Choroid plexus epithelial cell (primary cell): Measurements from ENCODE around the gene ZFPM1.

Source experiments
- DNase-seq: peaks from one replicate; pipeline ENCODE4 v3.0.0-alpha.2; 2010; ENCODE audit warnings: low read depth
- H3K4me3 ChIP-seq: 2 replicates; pipeline ENCODE4 v1.5.1; 2011; ENCODE audit warnings: low read depth, mild to moderate bottlenecking, control low read depth, low read length, moderate library complexity
- TF ChIP-seq, protein P1 (sequence below): conservative IDR thresholded peaks from 2 replicates; pipeline ENCODE4 v1.5.1; 2011; ENCODE audit warnings: low read depth, mild to moderate bottlenecking, control low read depth, inconsistent platforms, low read length, moderate library complexity

ZFPM1 gene

DNA sequence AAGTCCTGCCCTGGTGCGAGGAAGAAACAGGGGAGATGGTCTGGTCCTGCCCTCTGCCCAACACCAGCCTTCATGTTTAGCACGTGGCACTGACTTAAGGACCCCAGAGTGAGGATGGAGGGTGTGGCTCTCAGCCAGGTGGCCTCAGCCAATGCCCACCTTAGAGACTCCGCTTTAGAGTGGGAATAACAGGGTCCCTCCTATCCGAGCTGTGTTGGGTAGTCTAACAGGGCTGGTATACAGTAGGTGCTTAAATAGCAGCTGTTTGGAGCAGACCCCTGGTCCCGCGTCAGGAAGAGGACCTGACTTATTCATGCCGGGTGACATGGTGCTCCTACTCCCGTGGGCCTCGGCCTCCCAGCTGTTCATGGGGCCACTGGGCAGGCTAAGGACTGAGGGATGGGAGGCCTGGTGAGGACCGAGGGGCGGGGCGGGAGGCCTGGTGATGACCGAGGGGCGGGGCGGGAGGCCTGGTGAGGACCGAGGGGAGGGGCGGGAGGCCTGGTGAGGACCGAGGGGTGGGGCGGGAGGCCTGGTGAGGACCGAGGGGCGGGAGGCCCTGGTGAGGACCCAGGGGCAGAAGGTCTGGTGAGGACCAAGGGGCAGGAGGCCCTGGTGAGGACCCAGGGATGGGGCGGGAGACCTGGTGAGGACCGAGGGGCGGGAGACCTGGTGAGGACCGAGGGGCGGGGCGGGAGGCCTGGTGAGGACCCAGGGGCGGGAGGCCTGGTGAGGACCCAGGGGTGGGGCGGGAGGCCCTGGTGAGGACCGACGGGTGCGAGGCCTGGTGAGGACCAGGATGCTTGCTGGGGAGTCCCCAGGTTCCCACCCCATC is 7.6 kb downstream of the ZFPM1 start:
- no peak overlapping the region for H3K4me3 ChIP-seq
- no peak for DNase-seq
- TF ChIP-seq, protein P1, sequence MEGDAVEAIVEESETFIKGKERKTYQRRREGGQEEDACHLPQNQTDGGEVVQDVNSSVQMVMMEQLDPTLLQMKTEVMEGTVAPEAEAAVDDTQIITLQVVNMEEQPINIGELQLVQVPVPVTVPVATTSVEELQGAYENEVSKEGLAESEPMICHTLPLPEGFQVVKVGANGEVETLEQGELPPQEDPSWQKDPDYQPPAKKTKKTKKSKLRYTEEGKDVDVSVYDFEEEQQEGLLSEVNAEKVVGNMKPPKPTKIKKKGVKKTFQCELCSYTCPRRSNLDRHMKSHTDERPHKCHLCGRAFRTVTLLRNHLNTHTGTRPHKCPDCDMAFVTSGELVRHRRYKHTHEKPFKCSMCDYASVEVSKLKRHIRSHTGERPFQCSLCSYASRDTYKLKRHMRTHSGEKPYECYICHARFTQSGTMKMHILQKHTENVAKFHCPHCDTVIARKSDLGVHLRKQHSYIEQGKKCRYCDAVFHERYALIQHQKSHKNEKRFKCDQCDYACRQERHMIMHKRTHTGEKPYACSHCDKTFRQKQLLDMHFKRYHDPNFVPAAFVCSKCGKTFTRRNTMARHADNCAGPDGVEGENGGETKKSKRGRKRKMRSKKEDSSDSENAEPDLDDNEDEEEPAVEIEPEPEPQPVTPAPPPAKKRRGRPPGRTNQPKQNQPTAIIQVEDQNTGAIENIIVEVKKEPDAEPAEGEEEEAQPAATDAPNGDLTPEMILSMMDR: no peak

DNA sequence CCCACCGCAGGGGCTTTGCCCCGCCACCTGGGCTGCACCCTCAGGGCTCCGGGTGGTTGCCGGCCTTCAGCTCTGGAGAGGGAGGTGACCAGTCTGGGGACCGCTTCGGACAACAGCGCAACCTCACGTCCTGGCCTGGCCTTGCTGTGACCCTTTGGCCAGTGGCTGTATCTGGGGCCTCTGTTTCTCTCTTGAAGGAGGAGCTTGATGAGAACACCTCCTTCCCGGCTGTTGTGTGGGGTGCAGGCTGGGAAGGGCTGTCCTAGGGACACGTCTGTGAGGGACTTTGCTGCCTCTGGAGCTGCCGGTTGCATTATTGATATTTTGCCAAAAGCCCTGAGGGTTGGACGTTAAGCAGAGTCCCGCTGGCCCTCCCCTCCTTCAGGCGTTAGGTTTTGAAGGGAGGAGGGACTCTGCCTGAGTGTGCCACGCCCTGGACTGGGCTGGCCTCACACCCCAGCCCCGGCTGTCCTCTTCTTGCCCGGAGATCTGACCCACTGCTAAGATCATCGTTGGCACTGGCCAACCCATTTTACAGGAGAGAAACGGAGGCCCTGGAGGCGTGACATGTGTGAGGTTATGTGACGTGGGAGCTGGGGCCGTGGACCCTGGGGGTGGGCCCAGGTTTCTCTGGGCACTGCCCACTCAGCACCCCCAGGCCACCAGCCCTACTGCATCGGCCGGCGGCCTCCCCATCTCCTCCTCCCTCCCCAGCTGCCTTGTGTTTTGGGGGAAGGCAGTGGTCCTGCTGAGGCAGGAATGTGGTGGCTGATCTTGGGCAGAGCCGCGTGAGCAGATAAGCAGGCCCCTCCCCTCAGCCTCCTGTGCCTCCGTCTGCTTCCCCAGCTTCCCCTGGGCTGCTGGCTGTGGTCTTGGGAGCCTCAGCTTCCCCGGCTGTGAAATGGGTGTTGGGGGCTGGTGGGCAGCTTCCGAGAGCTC is 8.5 kb downstream of the ZFPM1 start:
- TF ChIP-seq, protein P1: no peak

DNA sequence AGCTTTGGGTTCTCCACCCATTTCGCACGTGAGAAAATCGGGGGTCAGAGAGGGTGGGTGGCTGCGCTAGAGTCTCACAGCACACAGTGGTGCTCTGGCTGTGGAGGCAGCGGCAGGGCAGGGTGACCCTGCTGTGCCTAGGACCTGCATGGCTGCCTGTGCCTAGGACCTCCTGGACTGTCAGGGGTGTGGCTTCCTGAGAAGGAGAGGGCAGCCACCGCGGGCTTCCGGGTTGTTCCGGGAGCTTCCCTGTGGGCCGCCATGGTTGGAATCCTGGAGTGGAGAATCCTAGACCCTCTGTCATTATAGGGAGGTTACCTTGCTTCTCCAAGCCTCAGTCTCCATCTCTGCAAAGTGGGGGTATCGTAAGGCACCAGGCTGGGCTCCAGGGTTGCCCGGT is 9.3 kb downstream of the ZFPM1 start:
- TF ChIP-seq, protein P1: no peak
- DNase-seq: no peak
- no peak overlapping the region for H3K4me3 ChIP-seq

More for the DNA sequence above, 8.5 kb downstream of the ZFPM1 start:
- H3K4me3 ChIP-seq: no peak overlapping the region
- peak; percentile 76 for DNase-seq

DNA sequence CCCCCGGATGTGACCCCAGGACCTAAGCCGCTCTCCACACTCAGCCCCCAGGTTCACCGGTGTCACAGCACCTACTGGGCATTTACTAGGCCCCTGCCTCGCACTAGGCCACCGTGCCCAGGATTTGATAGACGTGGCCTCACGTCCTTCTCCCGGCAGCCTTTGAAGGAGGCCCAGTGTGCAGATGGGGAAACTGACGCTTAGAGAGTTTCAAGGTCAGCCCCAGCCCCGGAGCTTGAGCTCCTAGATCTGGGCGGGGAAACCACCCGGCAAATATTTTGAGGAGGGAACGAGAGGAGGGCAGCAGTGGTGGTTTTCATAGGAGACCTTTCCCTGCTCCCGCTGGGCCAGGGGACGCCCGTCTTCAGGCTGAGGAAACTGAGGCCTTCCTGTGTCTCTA is 10.3 kb downstream of the ZFPM1 start:
- TF ChIP-seq, protein P1: no peak
- H3K4me3 ChIP-seq: no peak overlapping the region
- no peak for DNase-seq

DNA sequence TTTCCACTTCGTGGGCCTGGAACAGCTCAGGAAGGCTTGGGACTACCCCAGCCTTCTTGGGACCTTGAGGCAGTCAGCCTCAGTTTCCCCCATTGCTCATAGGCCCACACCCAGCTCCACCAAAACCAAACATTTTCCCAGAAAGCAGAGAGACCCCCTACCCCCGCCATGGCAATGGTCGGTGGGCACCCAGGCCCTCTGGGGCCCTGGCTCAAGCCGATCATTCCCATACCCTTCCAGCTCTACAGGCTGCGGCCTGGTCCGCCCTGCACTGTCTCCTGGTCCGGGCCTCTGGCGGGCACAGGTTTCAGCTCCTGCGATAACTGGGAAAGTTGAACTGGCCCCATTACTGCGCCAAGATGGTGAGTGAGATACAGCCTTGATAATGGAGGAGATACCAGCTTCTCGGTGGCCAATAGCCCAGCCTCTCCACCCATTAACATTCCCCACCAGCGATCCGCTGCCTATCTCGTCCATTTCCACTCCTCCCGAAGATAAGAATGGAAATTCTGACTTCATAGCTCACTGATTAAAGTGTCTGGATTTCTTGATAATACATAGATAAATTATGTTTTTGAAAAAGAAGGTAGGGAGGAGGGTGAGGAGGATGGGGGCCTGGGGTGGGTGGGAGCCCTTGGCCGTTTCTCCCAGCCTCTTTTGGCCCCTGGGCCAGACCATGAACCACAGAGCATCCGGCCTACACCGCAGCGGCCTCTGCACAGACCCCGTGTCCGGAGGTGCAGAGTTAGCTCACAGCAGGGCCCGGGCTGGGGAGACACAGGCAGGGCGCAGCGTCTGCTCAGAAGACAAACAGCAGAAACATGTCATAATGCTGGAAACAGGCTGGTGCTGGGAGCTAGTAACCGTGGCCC is 11.6 kb downstream of the ZFPM1 start:
- peak; percentile 92 for DNase-seq
- H3K4me3 ChIP-seq: no peak overlapping the region
- TF ChIP-seq, protein P1: no peak

DNA sequence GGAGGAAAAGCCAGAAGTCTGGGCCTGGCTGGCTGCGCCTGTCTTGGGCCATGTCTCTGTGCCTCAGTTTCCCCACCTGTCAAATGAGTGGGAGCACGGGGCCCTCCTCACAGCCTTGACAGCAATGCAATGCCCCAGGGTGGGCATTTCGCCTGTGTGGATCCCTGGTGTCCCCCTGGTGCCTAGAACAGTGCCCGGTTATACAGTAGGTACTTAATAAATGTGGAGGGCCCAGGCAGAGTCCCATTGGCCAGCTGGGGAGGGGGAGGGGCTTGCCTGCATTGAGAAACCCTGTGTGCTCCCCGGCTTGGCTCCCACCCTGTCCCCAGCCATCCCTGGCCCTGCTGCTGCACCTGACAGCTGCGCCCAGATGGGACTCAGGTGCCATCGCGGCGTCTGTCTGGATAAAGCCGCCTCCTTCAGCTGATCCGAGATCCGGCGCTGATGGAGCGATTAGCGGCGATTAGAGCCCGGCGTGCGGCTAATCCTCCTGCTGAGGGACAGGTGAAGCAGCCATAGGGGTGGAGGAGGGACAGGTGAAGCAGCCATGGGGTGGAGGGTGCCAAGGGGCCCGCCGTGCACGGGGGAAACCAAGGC is 12.4 kb downstream of the ZFPM1 start:
- TF ChIP-seq, protein P1: no peak
- no peak for DNase-seq
- no peak overlapping the region for H3K4me3 ChIP-seq
